ENCODE measurements around the gene PRIMA1. TPM values are rescaled to one million over a fixed set of nuclear protein-coding genes. Genes with fewer than 3 reads are reported as not detected.

Gene PRIMA1
- total RNA-seq, 1 donor: not detected

DNA sequence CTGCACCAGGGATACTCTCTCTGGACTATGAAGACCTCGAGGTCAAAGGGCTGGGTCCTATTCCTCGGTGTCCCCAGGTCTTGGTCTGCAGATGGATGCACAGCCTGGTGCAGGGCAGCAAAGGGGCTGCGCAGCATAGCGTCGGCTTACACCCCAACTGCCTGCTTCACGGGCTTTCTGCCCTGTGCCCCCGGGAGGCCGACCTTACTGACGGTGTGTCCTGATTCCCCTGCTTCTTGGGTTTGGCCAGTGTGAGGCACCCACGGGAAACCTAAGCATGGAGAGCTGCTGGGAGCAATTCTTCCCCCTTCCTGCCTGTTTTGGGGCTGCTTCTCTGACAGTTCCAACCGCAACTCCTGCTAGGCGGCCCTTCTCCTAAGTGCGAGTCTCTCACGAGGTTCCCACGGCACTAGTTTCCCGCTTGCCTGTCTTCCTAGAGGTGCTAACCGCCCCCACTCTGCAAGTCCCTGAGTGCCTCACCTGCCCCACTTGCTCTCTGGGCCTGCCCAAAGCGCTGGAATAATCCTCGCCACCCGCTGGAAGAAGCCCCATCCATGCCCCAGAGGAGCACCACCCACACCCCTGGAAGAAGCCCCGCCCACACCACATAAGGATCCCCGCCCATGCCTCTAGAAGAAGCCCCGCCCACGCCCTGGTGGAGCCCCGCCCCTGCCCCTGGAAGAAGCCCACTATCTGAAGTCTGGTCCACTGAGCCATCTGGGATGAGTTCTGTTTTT is 54.0 kb downstream of the PRIMA1 start:
- H3K9me3 ChIP-seq (ENCODE audit: low read depth, low read length): no peaks in the 10 kb centered on the region
- H3K27me3 ChIP-seq (ENCODE audit: insufficient read depth, low read length): no peaks in the 10 kb centered on the region
- no peaks in the 10 kb centered on the region for H3K4me1 ChIP-seq (ENCODE audit: insufficient read depth, low read length)
- H3K4me3 ChIP-seq (ENCODE audit: low read length): no peak overlapping the region

- Histone ChIP-seq H3K4me3 (ENCODE audit: low read length) (no peak overlapping the region), H3K9me3 (ENCODE audit: low read depth, low read length) (no peaks in the 10 kb centered on the region), H3K4me1 (ENCODE audit: insufficient read depth, low read length) (no peaks in the 10 kb centered on the region), H3K27me3 (ENCODE audit: insufficient read depth, low read length) (no peaks in the 10 kb centered on the region)
Observed at GRCh38 chr14:93733631-93734030, 54.7 kb downstream of the PRIMA1 start.

GRCh38 chr14:93733231-93733630 is 55.1 kb downstream of the PRIMA1 start:
- H3K9me3 ChIP-seq (ENCODE audit: low read depth, low read length): no peaks in the 10 kb centered on the region

DNA sequence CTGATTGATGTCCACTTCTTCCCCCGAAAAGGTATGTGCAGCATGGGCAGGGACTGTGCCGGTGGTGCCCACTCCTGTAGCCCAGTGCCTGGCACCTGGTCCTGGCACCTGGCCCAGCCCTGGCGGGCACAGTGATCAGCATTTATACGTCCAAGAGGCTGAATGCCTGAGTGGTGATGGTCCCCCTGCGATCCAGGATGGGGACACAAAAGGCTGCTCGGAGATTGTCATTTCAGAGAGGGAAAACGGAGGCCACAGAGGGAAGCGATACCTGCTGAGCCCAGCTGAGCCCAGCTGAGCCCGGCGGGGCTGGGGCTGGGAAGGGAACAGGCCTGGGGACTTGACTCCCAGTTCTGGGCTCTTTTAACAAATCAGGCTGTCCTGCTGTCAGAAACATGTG is 55.8 kb downstream of the PRIMA1 start:
- H3K9me3 ChIP-seq (ENCODE audit: low read depth, low read length): no peaks in the 10 kb centered on the region
- no peak overlapping the region for H3K4me3 ChIP-seq (ENCODE audit: low read length)
- H3K4me1 ChIP-seq (ENCODE audit: insufficient read depth, low read length): no peaks in the 10 kb centered on the region
- no peaks in the 10 kb centered on the region for H3K27me3 ChIP-seq (ENCODE audit: insufficient read depth, low read length)

More at GRCh38 chr14:93733231-93733630, 55.1 kb downstream of the PRIMA1 start:
- Histone ChIP-seq H3K27me3 (ENCODE audit: insufficient read depth, low read length) (no peaks in the 10 kb centered on the region), H3K4me3 (ENCODE audit: low read length) (no peak overlapping the region), H3K4me1 (ENCODE audit: insufficient read depth, low read length) (no peaks in the 10 kb centered on the region)

- Histone ChIP-seq H3K9me3 (ENCODE audit: low read depth, low read length) (no peaks in the 10 kb centered on the region), H3K4me1 (ENCODE audit: insufficient read depth, low read length) (no peaks in the 10 kb centered on the region), H3K27me3 (ENCODE audit: insufficient read depth, low read length) (no peaks in the 10 kb centered on the region), H3K4me3 (ENCODE audit: low read length) (no peak overlapping the region)
Observed at GRCh38 chr14:93731753-93732152, 56.5 kb downstream of the PRIMA1 start.

DNA sequence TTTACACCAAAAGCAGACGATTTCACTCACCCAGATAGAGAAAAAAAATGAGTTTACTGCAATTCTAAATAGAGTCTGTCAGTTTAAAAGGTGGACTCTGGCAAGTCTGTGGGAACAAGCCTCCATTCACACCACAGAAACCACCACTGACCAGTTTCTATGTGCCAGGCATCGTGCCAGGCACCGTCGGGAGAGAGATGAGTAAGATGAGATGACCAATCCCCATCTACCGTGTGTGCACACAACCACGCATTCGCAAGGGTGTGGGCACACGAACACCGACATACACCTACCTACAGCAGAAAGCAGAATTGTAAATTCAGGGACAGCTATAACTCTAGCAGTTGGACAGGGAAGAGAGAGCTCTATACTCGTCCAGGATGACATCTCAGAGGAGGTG is 58.3 kb downstream of the PRIMA1 start:
- H3K9me3 ChIP-seq (ENCODE audit: low read depth, low read length): no peaks in the 10 kb centered on the region
- no peak overlapping the region for H3K4me3 ChIP-seq (ENCODE audit: low read length)
- no peaks in the 10 kb centered on the region for H3K4me1 ChIP-seq (ENCODE audit: insufficient read depth, low read length)
- H3K27me3 ChIP-seq (ENCODE audit: insufficient read depth, low read length): no peaks in the 10 kb centered on the region

GRCh38 chr14:93728651-93729016 is 59.7 kb downstream of the PRIMA1 start:
- H3K27me3 ChIP-seq (ENCODE audit: insufficient read depth, low read length): no peaks in the 10 kb centered on the region
- H3K4me1 ChIP-seq (ENCODE audit: insufficient read depth, low read length): no peaks in the 10 kb centered on the region
- H3K4me3 ChIP-seq (ENCODE audit: low read length): no peak overlapping the region
- H3K9me3 ChIP-seq (ENCODE audit: low read depth, low read length): no peaks in the 10 kb centered on the region

- Histone ChIP-seq H3K4me3 (ENCODE audit: low read length) (no peak overlapping the region), H3K27me3 (ENCODE audit: insufficient read depth, low read length) (no peaks in the 10 kb centered on the region), H3K9me3 (ENCODE audit: low read depth, low read length) (no peaks in the 10 kb centered on the region), H3K4me1 (ENCODE audit: insufficient read depth, low read length) (no peaks in the 10 kb centered on the region)
Observed at GRCh38 chr14:93727917-93728650, 60.2 kb downstream of the PRIMA1 start.

GRCh38 chr14:93727039-93727740 is 61.1 kb downstream of the PRIMA1 start:
- H3K4me3 ChIP-seq (ENCODE audit: low read length): no peak overlapping the region
- no peaks in the 10 kb centered on the region for H3K4me1 ChIP-seq (ENCODE audit: insufficient read depth, low read length)
- no peaks in the 10 kb centered on the region for H3K27me3 ChIP-seq (ENCODE audit: insufficient read depth, low read length)
- H3K9me3 ChIP-seq (ENCODE audit: low read depth, low read length): no peaks in the 10 kb centered on the region

DNA sequence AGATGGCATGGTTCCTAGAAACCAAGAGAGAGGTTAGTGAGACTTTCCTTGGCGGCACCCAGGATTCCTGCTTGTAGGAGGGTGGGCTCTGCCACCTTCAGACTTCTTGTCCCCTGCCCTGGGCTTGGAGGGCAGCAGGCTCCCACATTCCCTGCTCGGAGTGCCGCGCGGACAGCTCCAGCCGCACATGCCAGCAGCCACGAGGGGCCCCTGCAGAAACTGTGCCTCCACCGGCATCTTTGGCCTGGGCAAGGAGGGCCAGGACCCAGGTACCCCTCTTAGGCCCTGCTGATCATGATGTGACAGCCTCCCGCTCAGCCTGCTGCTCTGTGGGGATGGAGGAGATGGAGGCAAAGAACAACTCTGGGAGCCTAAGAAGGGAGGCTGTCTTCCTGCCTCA is 62.3 kb downstream of the PRIMA1 start:
- Histone ChIP-seq H3K27me3 (ENCODE audit: insufficient read depth, low read length) (no peaks in the 10 kb centered on the region), H3K4me1 (ENCODE audit: insufficient read depth, low read length) (no peaks in the 10 kb centered on the region), H3K4me3 (ENCODE audit: low read length) (no peak overlapping the region), H3K9me3 (ENCODE audit: low read depth, low read length) (no peaks in the 10 kb centered on the region)

DNA sequence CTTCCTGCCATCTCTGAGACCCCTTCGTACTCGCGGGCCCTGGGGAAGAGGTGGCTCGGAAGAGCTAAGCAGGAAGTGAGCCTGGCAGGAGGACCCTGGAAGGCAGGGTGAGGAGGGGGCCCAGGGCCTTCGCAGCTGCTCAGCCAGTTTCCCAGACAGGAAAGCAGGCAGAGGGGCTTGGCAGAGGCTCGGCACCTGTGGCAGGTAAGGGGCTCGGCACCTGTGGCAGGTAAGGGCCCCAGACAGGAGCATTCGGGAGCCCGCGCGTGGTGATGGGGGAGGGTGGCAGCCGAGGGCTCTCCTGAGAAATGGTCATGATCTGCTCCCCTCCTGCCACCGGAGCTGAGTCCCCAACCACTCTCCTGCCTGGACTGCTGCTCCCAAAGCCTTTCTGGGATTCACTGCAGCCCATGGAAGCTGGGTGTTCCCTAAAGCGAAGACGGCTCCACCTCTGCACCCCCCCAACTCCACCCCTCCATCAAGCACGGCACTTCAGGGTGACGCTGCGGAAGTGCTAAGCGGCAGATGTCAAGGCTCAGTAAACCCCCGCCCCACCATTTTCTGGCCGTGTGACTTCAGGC is 63.2 kb downstream of the PRIMA1 start:
- Histone ChIP-seq H3K27me3 (ENCODE audit: insufficient read depth, low read length) (no peaks in the 10 kb centered on the region), H3K9me3 (ENCODE audit: low read depth, low read length) (no peaks in the 10 kb centered on the region), H3K4me3 (ENCODE audit: low read length) (no peak overlapping the region), H3K4me1 (ENCODE audit: insufficient read depth, low read length) (no peaks in the 10 kb centered on the region)

DNA sequence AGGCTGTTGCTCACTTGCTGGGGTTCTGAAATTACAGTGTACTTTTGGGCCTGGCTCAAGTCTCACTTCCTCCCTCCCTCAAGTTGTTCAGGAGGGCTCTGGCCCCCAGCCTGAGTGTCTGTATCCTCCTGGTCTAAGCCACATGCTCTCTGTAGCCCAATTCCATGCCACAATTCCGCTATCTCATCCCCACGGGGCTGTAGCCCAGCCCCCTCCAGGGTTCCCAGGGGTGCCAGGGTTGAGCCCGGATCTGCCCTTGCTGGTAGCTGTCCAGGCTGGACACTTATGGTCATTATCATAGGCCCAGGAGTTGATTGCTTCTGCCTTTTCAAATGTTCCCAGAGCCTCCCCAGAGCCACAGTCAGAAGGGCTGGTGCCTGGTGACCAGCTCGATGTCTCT is 65.3 kb downstream of the PRIMA1 start:
- H3K27me3 ChIP-seq (ENCODE audit: insufficient read depth, low read length): no peaks in the 10 kb centered on the region
- H3K9me3 ChIP-seq (ENCODE audit: low read depth, low read length): no peaks in the 10 kb centered on the region
- H3K4me1 ChIP-seq (ENCODE audit: insufficient read depth, low read length): no peaks in the 10 kb centered on the region
- no peak overlapping the region for H3K4me3 ChIP-seq (ENCODE audit: low read length)

- H3K27me3 ChIP-seq (ENCODE audit: insufficient read depth, low read length): no peaks in the 10 kb centered on the region
- H3K4me3 ChIP-seq (ENCODE audit: low read length): no peak overlapping the region
- H3K4me1 ChIP-seq (ENCODE audit: insufficient read depth, low read length): no peaks in the 10 kb centered on the region
Observed at GRCh38 chr14:93720981-93721483, 67.3 kb downstream of the PRIMA1 start.

GRCh38 chr14:93720076-93720815 is 68.0 kb downstream of the PRIMA1 start:
- Histone ChIP-seq H3K9me3 (ENCODE audit: low read depth, low read length) (no peaks in the 10 kb centered on the region), H3K27me3 (ENCODE audit: insufficient read depth, low read length) (no peaks in the 10 kb centered on the region), H3K4me3 (ENCODE audit: low read length) (no peak overlapping the region), H3K4me1 (ENCODE audit: insufficient read depth, low read length) (no peaks in the 10 kb centered on the region)

More at GRCh38 chr14:93720981-93721483, 67.3 kb downstream of the PRIMA1 start:
- H3K9me3 ChIP-seq (ENCODE audit: low read depth, low read length): no peaks in the 10 kb centered on the region
